ENCODE measurements around the gene SPEM3.
"Not testable (repeated sequence)": the region's sequence is repeated elsewhere in the genome, so short reads cannot be mapped to it uniquely, and the experiment has no call there.

The SPEM3 gene

GRCh38 chr17:7443499-7444485 is 15.1 kb downstream of the SPEM3 start:
- DNase-seq, result no peak

GRCh38 chr17:7444682-7445618 is 16.3 kb downstream of the SPEM3 start, which contains the start of gene CHRNB1:
CHRNB1 (plus strand) TSS chr17:7445061; CDS start chr17:7445128, 67 bp downstream.
- DNase-seq, result peak; percentile 12

- peak; percentile 39 for DNase-seq
Observed at GRCh38 chr17:7445619-7445968, 16.9 kb downstream of the SPEM3 start.

GRCh38 chr17:7448461-7448860 is 19.8 kb downstream of the SPEM3 start:
- no peak for DNase-seq

- no peak for DNase-seq
Observed at GRCh38 chr17:7459961-7460545, 31.4 kb downstream of the SPEM3 start.

- no peak for DNase-seq
Observed at GRCh38 chr17:7460850-7461660, 32.4 kb downstream of the SPEM3 start.

- DNase-seq, result no peak
Observed at GRCh38 chr17:7462474-7463371, 34.1 kb downstream of the SPEM3 start.

- no peak for DNase-seq
Observed at GRCh38 chr17:7463372-7463846, 34.8 kb downstream of the SPEM3 start.

- DNase-seq, result no peak
Observed at GRCh38 chr17:7464081-7464480, 35.4 kb downstream of the SPEM3 start.

- DNase-seq, result no peak
Observed at GRCh38 chr17:7465597-7466275, 37.1 kb downstream of the SPEM3 start.

- DNase-seq, result no peak
Observed at GRCh38 chr17:7466318-7466638, 37.6 kb downstream of the SPEM3 start.

GRCh38 chr17:7466639-7467341 is 38.1 kb downstream of the SPEM3 start:
- DNase-seq, result no peak

GRCh38 chr17:7467498-7467897 is 38.8 kb downstream of the SPEM3 start:
- DNase-seq, result no peak

- no peak for DNase-seq
Observed at GRCh38 chr17:7468290-7468689, 39.6 kb downstream of the SPEM3 start.

GRCh38 chr17:7468804-7469389 is 40.2 kb downstream of the SPEM3 start:
- no peak for DNase-seq

GRCh38 chr17:7469843-7470242 is 41.2 kb downstream of the SPEM3 start:
- DNase-seq, result not testable (repeated sequence)

- DNase-seq, result not testable (repeated sequence)
Observed at GRCh38 chr17:7470457-7470973, 41.9 kb downstream of the SPEM3 start.

GRCh38 chr17:7471729-7472128 is 43.1 kb downstream of the SPEM3 start:
- DNase-seq, result no peak

GRCh38 chr17:7474767-7475166 is 46.1 kb downstream of the SPEM3 start:
- not testable (repeated sequence) for DNase-seq
